B cell (primary cell): Measurements from ENCODE around the gene ZNF22. TPM values are rescaled to one million over a fixed set of nuclear protein-coding genes. Genes with fewer than 3 reads are reported as not detected.

Source experiments
- ATAC-seq: fragments of 200-7000 bp; cut with Tn5 transposase; one replicate; pipeline ENCODE4 v1.10.0; 2021; ENCODE audit warnings: low read depth, mild to moderate bottlenecking, moderate number of reproducible peaks, moderate library complexity
- CTCF ChIA-PET: fragments of 350-600 bp; sonication (Branson Sonifier 250); formaldehyde crosslinking; loops from one replicate; lab custom pipeline; 2021; ENCODE audit warnings: antibody characterized with exemption, inconsistent platforms; lab: Charles Lee
- POLR2A ChIA-PET: fragments of 350-600 bp; sonication (Branson Sonifier 250); formaldehyde crosslinking; loops from one replicate; lab custom pipeline; 2021; ENCODE audit warnings: antibody characterized with exemption; lab: Charles Lee
- DNase-seq: peaks from one replicate; pipeline ENCODE4 v3.0.0; 2013
- H2AFZ ChIP-seq: 2 replicates; pipeline ENCODE4 v1.6.1; 2012; ENCODE audit warnings: mild to moderate bottlenecking, low read depth, low read length; ENCODE audit not compliant: insufficient read depth, poor library complexity, severe bottlenecking
- H3K27ac ChIP-seq, 2 donors: 1 replicate in 1 of 2; 2 replicates in 1 of 2; pipeline ENCODE4 v1.5.1; 2012 to 2013; ENCODE audit warnings: low read length in 2 of 2, mild to moderate bottlenecking in 2 of 2, moderate library complexity in 1 of 2
- H3K27me3 ChIP-seq, 4 experiments: fragments of 200-600 bp in 1 of 4; sonication (generic) in 1 of 4; replicated peaks in 1 of 4; 1 replicate in 2 of 4; 2 replicates in 2 of 4; pipeline versions ENCODE4 v1.6.1 to v1.7.0; 2013 to 2016; ENCODE audit warnings: low read length in 3 of 4, mild to moderate bottlenecking in 2 of 4, mixed read lengths in 1 of 4, moderate library complexity in 1 of 4; ENCODE audit not compliant: insufficient read depth in 4 of 4, control insufficient read depth in 3 of 4; ENCODE audit errors: control extremely low read depth in 1 of 4
- H3K36me3 ChIP-seq, 2 experiments: replicated peaks in 1 of 2; 1 replicate in 1 of 2; 2 replicates in 1 of 2; pipeline versions ENCODE4 v1.6.1 to v1.7.1; 2013; ENCODE audit warnings: low read length in 1 of 2; ENCODE audit not compliant: insufficient read depth in 2 of 2, control insufficient read depth in 1 of 2; ENCODE audit errors: control extremely low read depth in 1 of 2, extremely low read depth in 1 of 2
- H3K4me1 ChIP-seq, 2 donors: fragments of 200-600 bp in 1 of 2; sonication (generic) in 1 of 2; 1 replicate in 1 of 2; 2 replicates in 1 of 2; pipeline versions ENCODE4 v1.5.1 to v1.6.1; 2013 to 2017; ENCODE audit warnings: low read length in 2 of 2; ENCODE audit not compliant: control insufficient read depth in 2 of 2, insufficient read depth in 2 of 2
- H3K4me2 ChIP-seq: replicated peaks from 2 replicates; pipeline ENCODE3; 2012; ENCODE audit warnings: mild to moderate bottlenecking, low read depth, low read length; ENCODE audit not compliant: poor library complexity, severe bottlenecking
- H3K4me3 ChIP-seq, 5 experiments: fragments of 200-600 bp in 1 of 5; sonication (generic) in 1 of 5; 1 replicate in 3 of 5; 2 replicates in 2 of 5; pipeline versions ENCODE4 v1.5.1 to v1.7.0; 2011 to 2016; ENCODE audit warnings: low read length in 4 of 5, mild to moderate bottlenecking in 4 of 5, low read depth in 2 of 5, control low read depth in 1 of 5, moderate library complexity in 1 of 5; ENCODE audit not compliant: insufficient read depth in 1 of 5; ENCODE audit errors: control extremely low read depth in 1 of 5, extremely low read depth in 1 of 5
- H3K79me2 ChIP-seq: fragments of 200-600 bp; sonication (generic); one replicate; pipeline ENCODE4 v1.6.0; 2016; ENCODE audit warnings: low read length; ENCODE audit not compliant: control insufficient read depth, insufficient read depth
- H3K9ac ChIP-seq: fragments of 200-600 bp; sonication (generic); 2 replicates; pipeline ENCODE4 v1.6.1; 2017; ENCODE audit warnings: mild to moderate bottlenecking, low read length, moderate library complexity
- H3K9me3 ChIP-seq, 3 donors: one replicate each; pipeline versions ENCODE4 v1.6.1 to v1.7.1; 2013; ENCODE audit warnings: low read length in 2 of 3; ENCODE audit not compliant: control insufficient read depth in 2 of 3, insufficient read depth in 1 of 3; ENCODE audit errors: control extremely low read depth in 1 of 3
- H4K20me1 ChIP-seq: 2 replicates; pipeline ENCODE4 v1.6.0; 2012; ENCODE audit warnings: mild to moderate bottlenecking, low read length; ENCODE audit not compliant: insufficient read depth, control insufficient read depth, poor library complexity, severe bottlenecking
- H3K27ac Mint-ChIP-seq: one replicate; pipeline ENCODE4 v1.8.0; 2021; ENCODE audit warnings: mixed read lengths
- H3K27me3 Mint-ChIP-seq: one replicate; pipeline ENCODE4 v1.8.0; 2021; ENCODE audit warnings: mixed read lengths
- H3K4me1 Mint-ChIP-seq: one replicate; pipeline ENCODE4 v1.8.0; 2021; ENCODE audit warnings: mixed read lengths
- H3K4me3 Mint-ChIP-seq: one replicate; pipeline ENCODE4 v1.8.0; 2021; ENCODE audit warnings: mixed read lengths
- H3K9me3 Mint-ChIP-seq: one replicate; pipeline ENCODE4 v1.8.0; 2022; ENCODE audit warnings: mixed read lengths; ENCODE audit not compliant: insufficient read depth
- EZH2 ChIP-seq: IDR thresholded peaks from 2 replicates; pipeline ENCODE4 v1.6.1; 2012; ENCODE audit warnings: borderline replicate concordance, low read depth, mild to moderate bottlenecking, moderate library complexity, low read length; ENCODE audit not compliant: insufficient read depth, poor library complexity, severe bottlenecking
- WGBS: methylation state at CpG from one replicate; pipeline ENCODE4 v1.1.5; 2013; ENCODE audit warnings: missing lambda C conversion rate; ENCODE audit not compliant: insufficient coverage; 5-methylcytosine and 5-hydroxymethylcytosine counted together
- intact Hi-C: fragments of 100-400 bp; cut with micrococcal nuclease; formaldehyde crosslinking; loops from one replicate; pipeline ENCODE4 v1.10.0; 2022
- polyA plus RNA-seq: library from polyadenylated mRNA; depleted of rRNA; stranded (reverse); fragments of >200 nt; gene quantifications from 2 replicates; pipeline ENCODE4 v1.2.3, GENCODE V29; 2012
- total RNA-seq, 2 donors: library from RNA; stranded (reverse); fragments of 120-200 nt in 1 of 2; gene quantifications; 1 replicate in 1 of 2; 2 replicates in 1 of 2; pipeline versions ENCODE4 v1.2.3 to v1.2.4, GENCODE V29; 2013 to 2022
- TF ChIP-seq, protein P1 (sequence below): fragments of 200-600 bp; IDR thresholded peaks from one replicate; pipeline ENCODE4 v1.8.0; 2022; ENCODE audit warnings: antibody characterized with exemption, mild to moderate bottlenecking

Gene ZNF22
- total and polyA plus RNA-seq, 2 donors (not counting 1 experiment from before 2014, with no cell fraction given), result 7.7 to 31.4 TPM

DNA sequence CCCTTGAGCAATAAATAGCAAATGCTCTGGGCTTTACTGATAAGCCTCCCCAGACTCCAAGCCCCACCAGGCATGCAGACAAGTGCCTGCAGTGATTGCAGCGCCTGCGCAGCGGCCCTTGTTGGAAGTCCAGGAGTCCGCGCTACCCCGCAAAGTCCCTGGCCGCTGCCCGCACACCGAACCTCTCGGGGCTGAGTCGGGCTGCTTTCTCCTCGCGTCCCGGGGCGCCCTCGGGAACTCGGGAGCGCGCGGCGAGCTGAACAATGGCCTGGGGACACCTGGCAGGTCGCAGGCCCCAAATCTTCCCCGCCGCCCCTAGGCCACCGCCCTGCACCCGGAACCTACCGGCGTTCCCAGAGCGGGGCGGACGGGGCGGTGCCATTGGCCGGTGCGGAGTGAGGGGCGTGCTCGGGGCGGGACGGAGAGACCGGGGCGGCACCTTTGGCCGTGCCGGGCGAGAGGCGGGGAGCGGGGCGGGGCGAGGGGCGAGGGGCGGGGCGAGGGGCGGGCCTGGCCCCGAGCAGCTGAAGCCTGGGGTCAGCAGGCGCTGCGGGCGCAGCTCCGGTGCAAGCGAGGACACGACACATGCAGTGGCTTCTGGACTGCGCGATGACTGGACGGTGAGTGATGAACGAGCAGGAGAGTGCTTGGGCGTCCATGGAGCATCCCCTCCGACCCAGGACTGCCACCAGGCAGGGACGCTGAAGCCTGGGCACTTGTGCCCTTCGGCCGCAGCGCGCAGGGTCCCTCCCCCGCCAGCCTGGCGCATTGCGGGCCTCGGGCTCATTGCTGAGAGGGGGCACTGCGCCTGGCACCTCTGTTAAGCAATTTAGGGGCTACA, 41.3 kb upstream of the ZNF22 start, which contains the start of gene RASSF4:
Gene RASSF4 (plus strand): TSS at position 556 of the 841 bp plus-strand sequence. CDS start 10,401 bp downstream, outside the sequence.
- DNase-seq, result peak; percentile 90
- H3K27me3 Mint-ChIP-seq, result no peaks in the 10 kb centered on the region
- H3K4me1 Mint-ChIP-seq, result peaks cover 47% of the 10 kb centered on the region
- H3K4me3 Mint-ChIP-seq, result peak within 1 kb of the TSS; percentile 91
- Histone ChIP-seq H3K27me3 (peaks cover 0 to 2% (median 0%) of the 10 kb centered on the region in 4 experiments), H3K9ac (peak within 1 kb of the TSS; percentile 84), H3K9me3 (no peaks in the 10 kb centered on the region), H3K4me3 (peak within 1 kb of the TSS; percentile 34 to 95 (median 85)), H3K36me3 (no peaks in the 10 kb centered on the region), H2AFZ (peak within 1 kb of the TSS; percentile 89), H3K4me1 (peaks cover 33 to 48% of the 10 kb centered on the region in 2 donors), H3K79me2 (peaks cover 23% of the 10 kb centered on the region), H3K27ac (peak within 1 kb of the TSS; percentile 49 to 75), H4K20me1 (no peaks in the 10 kb centered on the region), H3K4me2 (peak within 1 kb of the TSS; percentile 94)
- intact Hi-C loops, result loop anchor here (1.0 to 2.0 kb wide), 3 partner anchors 16 to 41 kb away; partner anchors contain the start of gene ZNF22
- 1% methylated on average over 73 of the region's 74 CpGs for WGBS
- no peaks in the 10 kb centered on the region for H3K9me3 Mint-ChIP-seq
- H3K27ac Mint-ChIP-seq, result peak within 1 kb of the TSS; percentile 84
- ChIA-PET CTCF (interaction anchor here (0.8 kb wide), 1 partner anchor 26 kb away, joined by 4 read pairs; no protein-coding TSS in a partner anchor), POLR2A (interaction anchor here (0.8 kb wide), 1 partner anchor 14 kb away, joined by 3 read pairs; no protein-coding TSS in a partner anchor)
- TF ChIP-seq, protein P1, sequence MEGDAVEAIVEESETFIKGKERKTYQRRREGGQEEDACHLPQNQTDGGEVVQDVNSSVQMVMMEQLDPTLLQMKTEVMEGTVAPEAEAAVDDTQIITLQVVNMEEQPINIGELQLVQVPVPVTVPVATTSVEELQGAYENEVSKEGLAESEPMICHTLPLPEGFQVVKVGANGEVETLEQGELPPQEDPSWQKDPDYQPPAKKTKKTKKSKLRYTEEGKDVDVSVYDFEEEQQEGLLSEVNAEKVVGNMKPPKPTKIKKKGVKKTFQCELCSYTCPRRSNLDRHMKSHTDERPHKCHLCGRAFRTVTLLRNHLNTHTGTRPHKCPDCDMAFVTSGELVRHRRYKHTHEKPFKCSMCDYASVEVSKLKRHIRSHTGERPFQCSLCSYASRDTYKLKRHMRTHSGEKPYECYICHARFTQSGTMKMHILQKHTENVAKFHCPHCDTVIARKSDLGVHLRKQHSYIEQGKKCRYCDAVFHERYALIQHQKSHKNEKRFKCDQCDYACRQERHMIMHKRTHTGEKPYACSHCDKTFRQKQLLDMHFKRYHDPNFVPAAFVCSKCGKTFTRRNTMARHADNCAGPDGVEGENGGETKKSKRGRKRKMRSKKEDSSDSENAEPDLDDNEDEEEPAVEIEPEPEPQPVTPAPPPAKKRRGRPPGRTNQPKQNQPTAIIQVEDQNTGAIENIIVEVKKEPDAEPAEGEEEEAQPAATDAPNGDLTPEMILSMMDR, result no peak
- TF ChIP-seq EZH2, result no peak
- peak; percentile 99 for ATAC-seq

DNA sequence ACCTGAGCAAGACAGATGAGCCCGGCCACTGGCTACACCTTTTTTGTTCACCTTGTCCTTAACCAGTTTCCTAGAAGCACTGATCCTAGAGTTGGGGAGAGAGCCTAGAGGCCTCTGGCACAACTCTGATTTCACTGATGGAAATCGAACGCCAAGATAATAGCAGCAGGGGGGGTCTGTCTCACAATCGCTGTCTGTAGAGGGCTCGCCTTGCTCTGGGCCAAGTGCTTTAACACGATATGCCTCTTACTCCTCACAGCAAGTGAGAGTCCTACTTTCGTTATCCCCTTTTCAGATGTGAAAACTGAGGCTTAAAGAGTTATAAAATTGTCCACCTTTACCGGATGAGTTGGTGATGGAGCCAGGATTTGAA, 40.6 kb upstream of the ZNF22 start:
- peak overlapping the region; percentile 94 for H3K4me2 ChIP-seq
- TF ChIP-seq, protein P1, result no peak
- TF ChIP-seq EZH2, result no peak
- intact Hi-C loops, result no loop called here
- no peaks in the 10 kb centered on the region for H4K20me1 ChIP-seq
- POLR2A ChIA-PET, result no interaction called here
- Mint-ChIP-seq H3K27ac (no peak overlapping the region), H3K27me3 (no peaks in the 10 kb centered on the region), H3K4me3 (peak overlapping the region; percentile 91), H3K4me1 (peaks cover 51% of the 10 kb centered on the region), H3K9me3 (no peaks in the 10 kb centered on the region)
- H3K79me2 ChIP-seq, result peaks cover 23% of the 10 kb centered on the region
- no peak for ATAC-seq
- H3K27ac ChIP-seq, result no peak overlapping the region
- no peak for DNase-seq
- peaks cover 0 to 2% (median 0%) of the 10 kb centered on the region in 4 experiments for H3K27me3 ChIP-seq
- H2AFZ ChIP-seq, result peak overlapping the region; percentile 89
- 76% methylated on average over 5 of the region's 8 CpGs for WGBS
- peak overlapping the region; percentile 34 to 95 (median 85) for H3K4me3 ChIP-seq
- H3K36me3 ChIP-seq, result no peaks in the 10 kb centered on the region
- no peaks in the 10 kb centered on the region for H3K9me3 ChIP-seq
- CTCF ChIA-PET, result no interaction called here
- H3K4me1 ChIP-seq, result peaks cover 34 to 52% of the 10 kb centered on the region in 2 donors
- H3K9ac ChIP-seq, result peak overlapping the region; percentile 84
